GM21717 (cell line): ENCODE data around the gene GJD3.

ENCODE experiments used
- ATAC-seq: cut with Tn5 transposase; IDR thresholded peaks from one replicate; pipeline ENCODE4 v1.9.1; 2021; ENCODE audit warnings: mild to moderate bottlenecking, moderate library complexity; ENCODE audit not compliant: unreplicated experiment

Gene GJD3

GRCh38 chr17:40354221-40355122 is 10.1 kb downstream of the GJD3 start:
- no peak for ATAC-seq

- ATAC-seq: no peak
Observed at GRCh38 chr17:40352779-40353394, 11.7 kb downstream of the GJD3 start.

GRCh38 chr17:40352237-40352778 is 12.2 kb downstream of the GJD3 start:
- no peak for ATAC-seq

GRCh38 chr17:40351359-40352236 is 12.9 kb downstream of the GJD3 start:
- ATAC-seq: no peak

GRCh38 chr17:40350689-40351358 is 13.7 kb downstream of the GJD3 start:
- ATAC-seq: no peak

GRCh38 chr17:40349895-40350688 is 14.4 kb downstream of the GJD3 start:
- ATAC-seq: no peak

GRCh38 chr17:40349477-40349894 is 15.1 kb downstream of the GJD3 start:
- ATAC-seq: no peak

- ATAC-seq: no peak
Observed at GRCh38 chr17:40348562-40349476, 15.7 kb downstream of the GJD3 start.

GRCh38 chr17:40348136-40348504 is 16.4 kb downstream of the GJD3 start:
- no peak for ATAC-seq

- ATAC-seq: no peak
Observed at GRCh38 chr17:40347319-40348135, 17.0 kb downstream of the GJD3 start.

- ATAC-seq: no peak
Observed at GRCh38 chr17:40346765-40347158, 17.8 kb downstream of the GJD3 start.

- no peak for ATAC-seq
Observed at GRCh38 chr17:40345994-40346764, 18.4 kb downstream of the GJD3 start.

- ATAC-seq: no peak
Observed at GRCh38 chr17:40345161-40345993, 19.2 kb downstream of the GJD3 start.

GRCh38 chr17:40344421-40345160 is 19.9 kb downstream of the GJD3 start:
- no peak for ATAC-seq
